ENCODE results near the gene GJA10.

The GJA10 gene

DNA sequence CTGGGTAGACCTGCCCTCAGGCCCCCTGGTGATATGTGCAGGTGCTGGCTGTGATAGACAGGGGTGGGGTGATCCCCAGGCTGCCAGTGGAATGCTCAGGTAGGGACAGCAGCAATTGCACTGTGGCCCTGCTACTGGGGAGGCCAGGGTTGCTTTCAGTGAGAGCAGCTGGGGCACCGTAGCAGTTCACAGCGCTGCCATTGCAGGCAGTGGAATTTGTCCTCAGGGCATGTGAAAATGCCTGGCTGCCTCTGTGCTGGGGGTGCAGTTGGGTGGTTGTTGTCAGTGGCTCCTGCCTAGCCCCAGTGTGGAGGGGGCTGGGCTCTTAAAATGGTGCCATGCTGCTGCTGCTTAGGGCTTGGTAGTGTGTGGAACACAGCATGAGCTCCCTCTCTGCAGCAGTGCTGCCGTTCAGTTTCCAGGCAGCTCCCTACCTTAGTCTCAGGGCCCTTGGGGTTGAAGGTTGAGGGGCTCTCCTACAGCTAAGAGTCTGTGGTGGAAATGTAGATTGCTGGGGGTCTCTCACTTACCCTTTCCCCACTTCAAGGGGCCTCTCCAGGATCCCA, 23.6 kb downstream of the GJA10 start:
- no peak for DNase-seq

DNA sequence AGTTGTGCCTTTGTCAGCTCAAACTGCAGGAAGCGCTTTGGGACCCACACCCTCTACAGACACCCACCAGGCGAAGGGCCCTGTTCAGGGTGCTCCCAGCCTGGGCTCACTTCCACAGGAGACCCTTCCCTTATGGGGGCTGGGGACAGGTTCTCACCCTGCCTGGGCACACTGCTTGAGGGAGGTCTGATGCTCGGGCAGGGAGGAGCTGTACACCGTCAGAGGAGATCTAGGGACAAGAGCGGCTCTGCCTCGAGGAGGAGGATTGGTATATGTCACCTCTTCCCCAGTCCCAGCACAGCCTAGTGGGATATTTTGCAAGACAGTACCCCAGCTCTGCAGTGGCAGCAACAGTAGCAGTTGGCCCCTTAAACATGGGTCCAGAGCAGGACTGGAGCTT, 26.9 kb downstream of the GJA10 start:
- no peak for DNase-seq

DNA sequence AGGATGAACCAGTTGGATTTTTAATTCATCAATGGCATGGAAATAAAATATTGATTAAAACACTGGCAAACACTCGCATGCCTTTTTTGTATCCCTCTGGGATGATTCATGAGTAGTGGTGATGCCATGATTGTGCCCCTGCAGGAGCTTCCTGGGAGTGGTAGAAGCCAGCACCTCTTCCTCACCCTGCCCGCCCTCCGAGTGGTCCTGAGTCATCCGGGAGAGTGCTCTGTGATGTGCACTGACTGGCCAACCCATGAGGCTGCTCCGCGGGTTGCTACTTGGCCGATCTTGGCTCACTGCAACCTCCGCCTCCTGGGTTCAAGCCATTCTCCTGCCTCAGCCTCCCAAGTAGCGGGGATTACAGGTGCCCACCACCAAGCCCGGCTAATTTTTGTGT, 27.4 kb downstream of the GJA10 start:
- DNase-seq: no peak

DNA sequence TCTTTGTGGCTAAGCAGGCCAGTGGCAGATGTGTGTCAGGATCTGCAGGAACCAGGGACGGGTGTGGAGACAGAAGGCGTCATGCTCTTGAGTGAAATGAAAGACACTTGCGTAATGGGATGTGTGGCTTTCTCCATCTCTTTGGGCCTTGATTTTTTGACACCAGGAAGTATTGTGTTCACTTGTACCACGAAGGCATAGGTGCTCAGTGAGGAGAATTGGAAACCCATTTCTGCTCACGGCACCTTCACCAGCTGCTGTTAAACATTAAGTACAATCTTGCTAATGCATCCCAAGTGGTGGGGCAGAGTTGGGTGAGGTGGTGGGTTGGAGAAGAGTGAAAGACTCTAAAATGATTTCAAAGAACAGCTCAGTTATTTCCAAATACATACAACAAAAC, 30.0 kb downstream of the GJA10 start:
- no peak for DNase-seq

DNA sequence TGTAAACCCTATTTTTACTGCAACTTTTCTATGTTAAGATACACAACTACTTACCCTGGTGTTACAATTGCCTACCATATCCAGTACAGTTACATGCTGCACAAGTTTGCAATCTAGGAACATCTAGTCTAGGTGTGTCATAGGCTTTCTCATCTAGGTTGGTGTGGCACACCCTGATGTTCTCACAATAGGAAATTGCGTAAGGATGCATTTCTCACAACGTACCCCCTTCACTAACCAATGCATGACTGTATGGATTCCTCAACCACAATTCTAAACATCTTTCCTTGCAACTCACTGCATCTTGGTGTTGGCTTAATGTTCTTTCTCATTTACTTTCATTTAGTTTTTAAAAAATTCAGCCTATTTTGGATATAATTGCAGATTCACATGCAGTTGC, 31.6 kb downstream of the GJA10 start:
- DNase-seq: no peak

DNA sequence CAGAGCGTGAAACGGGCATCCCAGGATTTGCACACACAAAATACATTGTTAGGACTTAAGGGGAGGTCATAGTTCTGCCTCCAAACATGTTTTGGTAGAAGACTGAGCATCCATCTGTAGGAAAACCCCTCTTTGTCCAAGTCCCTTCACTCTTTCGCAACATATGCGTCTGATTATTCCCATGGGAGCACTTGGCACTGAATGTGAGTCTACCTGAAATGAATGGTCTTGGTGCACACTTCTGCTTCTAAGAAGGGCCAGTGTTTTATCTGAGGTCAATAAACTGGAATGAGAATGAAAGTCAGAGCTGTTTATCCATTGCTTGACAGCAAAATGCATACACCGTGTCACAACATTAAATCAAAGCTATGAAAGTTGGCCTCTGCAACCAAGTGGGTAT, 33.0 kb downstream of the GJA10 start:
- no peak for DNase-seq

DNA sequence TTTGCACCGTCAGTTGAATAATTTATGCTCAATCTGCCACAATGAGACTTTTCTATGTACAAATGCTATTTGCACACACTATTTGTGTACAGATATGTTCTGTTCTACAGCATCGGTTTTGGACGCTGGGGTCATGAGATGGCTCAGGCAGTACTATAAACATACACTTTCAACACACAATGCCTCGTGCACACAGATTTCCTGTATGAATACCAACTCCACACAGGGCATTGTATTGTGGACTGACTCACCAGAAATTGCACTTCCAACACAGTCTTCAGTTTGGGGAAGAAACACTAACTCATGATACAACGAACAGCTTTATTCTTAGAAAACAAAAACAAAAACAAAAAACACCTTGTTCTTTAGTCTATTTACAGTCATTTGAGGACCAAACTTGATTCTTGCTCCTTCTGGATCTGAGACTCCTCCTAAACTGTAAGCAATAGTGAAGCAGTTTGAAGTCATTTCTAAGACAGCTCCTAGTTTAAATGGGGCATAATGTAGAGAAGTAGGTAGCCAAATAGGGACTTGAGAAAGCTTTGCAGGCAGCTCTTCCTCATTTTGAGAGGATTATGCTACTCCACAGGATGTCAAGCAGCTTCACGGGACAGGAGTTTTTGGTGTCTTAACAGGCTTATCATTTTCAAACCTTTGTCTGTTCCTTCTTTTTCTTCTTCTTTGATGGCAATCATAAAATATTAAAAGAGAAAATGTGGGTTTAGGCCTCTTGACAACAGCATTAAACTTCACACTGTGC, 33.7 kb downstream of the GJA10 start:
- no peak for DNase-seq

DNA sequence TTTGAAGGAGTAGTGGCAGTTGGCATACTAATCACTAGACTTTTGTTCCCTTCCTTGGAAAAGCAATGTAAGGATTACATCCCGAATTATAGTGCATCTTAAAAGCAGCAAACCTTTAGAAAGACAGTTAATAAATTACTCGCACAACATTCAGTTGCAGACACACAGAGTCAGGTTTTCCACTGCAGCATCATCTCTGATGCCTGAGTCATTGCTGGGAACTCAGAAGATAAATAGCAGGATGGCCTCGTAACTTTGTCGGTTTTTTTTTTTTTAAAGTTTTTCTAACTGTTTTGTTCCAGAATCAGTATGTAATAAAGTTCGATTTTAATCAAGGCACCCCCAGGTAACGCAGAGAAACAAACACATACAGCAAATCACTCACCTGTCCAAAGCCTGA, 34.3 kb downstream of the GJA10 start:
- no peak for DNase-seq

DNA sequence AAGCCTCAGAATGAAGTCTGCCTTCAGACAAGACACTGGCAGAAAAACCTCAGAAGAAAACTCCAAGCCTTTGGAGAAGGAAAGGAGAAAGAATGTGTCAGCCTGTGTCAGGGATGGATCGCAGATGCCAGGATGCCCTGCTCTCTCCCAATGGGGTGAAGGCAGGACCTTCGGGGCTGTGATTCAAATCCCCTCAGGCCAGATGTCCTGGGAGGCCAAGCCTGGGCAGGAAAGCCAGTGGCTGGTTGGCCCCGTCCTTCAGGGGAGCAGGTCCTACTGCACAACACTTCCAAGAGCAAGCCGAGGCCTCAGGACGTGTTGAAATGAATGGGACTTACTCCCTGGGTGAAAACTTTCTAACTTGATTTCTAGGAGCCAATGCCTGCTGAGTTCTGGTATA, 36.5 kb downstream of the GJA10 start:
- DNase-seq: no peak

DNA sequence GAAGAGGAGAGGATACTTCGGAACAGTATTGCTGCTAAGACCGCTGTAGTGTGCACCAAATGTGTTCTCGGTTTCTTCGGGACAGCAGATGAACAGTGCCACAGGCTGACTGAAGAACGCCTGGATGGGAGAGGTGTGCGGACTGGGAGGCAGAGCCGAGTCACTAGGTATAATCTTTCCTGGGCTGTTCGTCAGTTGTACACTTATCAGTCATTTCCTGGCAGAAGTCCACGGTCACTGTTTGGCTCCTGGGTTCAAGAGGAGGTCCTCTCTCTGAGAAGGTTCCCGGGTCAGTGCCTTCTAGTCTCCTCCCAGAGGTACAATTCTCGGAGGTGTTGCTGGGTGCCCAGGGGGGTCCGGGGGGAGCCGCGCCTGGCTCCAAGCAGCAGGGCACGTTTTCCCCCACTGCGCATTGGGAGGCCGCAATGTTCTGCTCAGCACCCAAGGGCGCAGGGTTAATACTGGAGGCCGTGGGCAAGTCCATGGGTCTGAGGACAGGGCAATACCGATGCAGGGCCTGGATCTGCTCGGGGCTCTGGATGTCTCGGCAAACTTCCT, 38.1 kb downstream of the GJA10 start:
- DNase-seq: no peak

DNA sequence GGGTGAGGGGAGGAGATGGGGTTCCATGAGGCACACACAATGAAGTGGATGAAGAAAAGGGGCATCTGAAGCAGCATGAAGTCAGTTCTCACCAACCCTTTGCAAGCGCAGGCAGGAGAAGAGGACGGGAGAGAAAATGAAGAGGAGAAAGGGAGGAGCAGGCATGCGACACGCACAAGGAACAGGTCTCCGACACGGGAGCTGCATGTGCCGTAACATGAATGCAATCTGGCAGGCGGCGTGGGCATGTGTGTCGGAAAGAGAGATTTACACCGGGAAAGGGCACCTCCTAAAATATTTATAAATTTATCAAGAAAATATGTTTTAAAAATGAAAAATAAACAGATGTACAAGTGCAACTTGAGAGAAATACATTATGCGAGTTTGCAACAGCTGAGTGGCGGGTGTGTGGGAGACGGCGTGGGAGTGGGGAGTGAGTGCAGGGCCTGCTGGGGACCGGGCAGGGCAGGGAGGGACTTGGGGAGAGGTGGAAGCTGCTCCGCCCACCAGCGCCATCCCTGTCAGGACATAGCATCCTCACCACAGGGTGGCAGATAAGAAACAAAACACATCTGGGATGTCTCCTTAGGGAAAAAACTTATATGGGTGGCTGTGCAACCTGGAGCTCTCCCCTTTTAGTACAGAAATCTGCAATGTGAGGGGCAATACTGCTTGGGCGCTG, 40.6 kb downstream of the GJA10 start:
- no peak for DNase-seq

DNA sequence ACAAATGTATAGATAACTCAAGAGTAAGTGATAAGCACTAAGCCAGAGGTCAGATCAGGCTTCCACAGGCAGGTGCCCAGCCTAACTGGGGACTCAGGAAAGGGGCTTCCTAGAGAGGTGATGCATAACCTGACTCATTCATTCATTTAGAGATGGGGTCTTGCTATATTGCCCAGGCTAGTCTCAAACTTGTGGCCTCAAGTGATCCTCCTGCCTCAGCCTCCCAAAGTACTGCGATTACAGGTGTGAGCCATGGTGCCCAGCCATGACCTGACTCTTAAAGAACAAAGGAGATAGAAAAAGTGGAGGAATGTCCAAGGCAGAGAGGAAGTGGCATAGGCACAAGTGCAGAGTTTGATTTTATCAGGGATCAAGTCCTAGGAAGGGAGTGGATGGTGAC, 41.9 kb downstream of the GJA10 start:
- DNase-seq: no peak

DNA sequence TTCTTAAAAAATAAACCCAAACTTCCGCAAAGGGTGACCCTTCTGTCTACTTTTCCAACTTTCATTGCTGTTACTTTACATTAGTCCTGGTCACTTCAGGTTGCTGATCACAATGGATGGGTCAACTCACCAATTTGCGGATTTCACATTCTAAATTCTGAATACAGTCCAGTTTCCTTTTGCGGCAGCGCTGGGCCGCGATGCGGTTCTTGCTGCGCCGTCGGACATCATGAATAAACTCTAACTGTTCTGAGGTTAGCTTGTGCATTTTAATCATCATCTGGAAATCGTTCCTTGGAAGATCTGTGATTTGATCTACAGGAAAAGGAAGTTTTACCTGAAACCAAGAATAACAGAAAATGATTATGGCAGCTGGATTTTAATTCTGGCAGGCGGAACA, 43.7 kb downstream of the GJA10 start:
- no peak for DNase-seq

DNA sequence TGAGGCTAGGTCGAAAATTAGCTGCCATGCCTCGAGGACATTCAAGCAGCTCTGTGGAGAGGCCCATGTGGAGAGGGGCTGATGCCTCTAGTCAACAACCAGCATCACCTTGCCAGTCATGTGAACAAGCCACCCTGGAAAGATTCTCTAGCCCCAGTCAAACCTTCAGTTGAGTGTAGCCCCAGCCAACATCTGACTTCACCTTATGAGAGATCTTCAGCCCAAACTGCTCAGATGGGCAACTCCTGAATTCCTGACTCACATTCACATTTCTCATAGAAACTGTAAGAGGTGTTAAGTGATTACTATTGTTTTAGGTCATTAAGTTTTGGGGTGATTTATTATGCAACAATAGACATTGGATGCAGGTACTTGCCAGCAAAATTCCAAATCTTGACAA, 44.9 kb downstream of the GJA10 start:
- DNase-seq: no peak

DNA sequence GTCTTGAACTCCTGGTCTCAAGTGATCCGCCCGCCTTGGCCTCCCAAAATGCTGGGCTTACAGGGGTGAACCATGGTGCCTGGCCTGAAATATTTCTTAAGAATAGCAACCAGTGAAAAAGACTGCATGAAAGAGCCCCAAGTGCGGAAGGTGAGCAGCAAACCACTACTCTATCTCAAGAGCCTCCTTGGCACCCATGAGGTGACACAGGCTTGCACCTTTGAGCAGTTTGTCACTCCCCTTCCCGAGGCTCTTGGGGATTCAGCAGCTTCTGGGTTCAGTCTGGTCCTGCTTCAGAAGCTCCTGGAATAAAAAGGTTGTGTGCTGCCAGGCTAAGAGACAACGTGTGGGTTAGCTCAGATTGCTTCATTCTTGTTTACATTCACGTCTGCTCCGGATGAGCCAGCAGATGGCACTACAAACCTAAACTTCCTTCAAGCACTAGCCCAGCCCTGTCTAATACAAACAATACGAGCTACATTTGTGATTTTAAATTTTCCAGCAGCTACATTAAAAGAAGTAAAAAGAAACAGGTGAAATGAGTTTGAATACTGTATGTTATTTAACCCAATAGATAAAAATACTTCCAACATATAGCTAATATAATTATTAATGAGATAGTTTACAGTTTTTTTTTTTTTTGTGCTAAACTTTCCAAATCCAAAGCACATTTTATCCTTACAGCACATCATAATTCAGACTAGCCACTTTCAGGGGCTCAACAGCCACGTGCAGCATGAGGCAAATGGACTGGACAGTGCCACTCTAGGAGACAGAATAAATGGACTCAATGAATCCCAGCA, 46.2 kb downstream of the GJA10 start:
- DNase-seq: peak; percentile 76

DNA sequence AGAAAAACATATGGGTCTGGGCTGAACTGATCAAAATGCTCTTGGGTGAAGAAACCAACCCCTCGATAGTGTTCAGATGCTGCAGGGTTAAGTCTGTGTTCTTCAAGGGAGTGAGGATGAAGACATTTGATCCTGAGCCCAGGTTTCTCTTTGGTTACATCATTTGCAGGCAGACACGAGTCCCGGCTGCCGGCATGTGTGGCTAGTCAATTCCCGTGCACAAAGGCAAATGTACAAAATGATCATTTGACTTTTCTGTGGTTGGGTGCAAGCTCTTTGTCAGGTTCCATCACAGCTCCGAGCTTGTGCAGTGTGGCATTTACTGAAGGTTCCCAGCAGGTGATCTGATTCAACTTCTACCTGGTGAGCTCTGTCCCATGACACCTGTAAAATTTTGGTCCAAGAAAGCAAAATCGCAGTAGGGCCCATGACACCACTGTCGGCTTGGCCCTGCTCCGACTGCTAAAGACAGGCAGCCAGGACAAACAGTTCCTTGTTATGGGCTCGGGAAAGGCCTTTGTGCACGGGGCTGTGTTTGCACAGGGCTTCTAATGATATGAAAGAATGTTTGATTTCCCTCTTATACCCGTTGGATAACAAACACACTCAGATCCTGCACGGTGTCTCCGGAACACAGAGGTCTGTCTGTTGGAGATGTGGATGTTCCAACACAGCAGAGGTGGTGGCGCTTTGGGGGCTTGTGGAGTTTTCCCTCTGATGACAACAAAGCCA, 46.9 kb downstream of the GJA10 start:
- no peak for DNase-seq

DNA sequence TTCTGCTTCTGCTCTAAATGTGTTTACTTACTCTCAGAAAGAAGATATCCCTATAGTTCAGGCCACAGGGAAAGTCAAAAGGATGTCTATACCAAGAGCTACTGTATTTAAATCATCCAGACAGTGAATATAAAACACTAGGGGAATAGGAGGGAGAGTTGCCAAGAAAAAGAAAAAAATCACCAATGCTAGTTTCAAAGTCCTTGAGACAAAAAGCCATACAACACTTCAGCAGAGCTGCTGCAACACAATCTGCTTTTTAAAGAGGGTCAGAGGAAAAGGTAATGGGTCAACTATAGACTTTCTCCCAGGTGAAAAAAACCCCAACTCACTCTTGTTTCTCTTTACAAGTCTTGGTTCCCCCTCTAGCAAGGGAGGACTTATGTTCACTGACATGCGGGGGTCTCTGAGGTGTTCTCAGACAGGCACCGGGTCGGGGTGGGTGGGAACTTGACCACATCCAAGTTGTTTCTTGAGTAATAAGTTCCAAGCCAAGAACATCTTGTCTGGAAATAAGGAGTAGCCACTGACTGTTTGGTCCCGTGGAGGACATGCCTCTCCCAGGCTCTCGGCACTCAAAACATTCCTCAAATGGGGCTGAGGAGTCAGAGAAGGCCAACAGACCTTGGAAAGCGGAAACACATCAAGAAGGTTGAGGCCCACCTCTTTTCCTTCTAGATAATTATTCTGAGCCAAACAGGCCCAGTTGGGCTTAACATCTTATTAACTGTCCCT, 47.7 kb downstream of the GJA10 start:
- no peak for DNase-seq

DNA sequence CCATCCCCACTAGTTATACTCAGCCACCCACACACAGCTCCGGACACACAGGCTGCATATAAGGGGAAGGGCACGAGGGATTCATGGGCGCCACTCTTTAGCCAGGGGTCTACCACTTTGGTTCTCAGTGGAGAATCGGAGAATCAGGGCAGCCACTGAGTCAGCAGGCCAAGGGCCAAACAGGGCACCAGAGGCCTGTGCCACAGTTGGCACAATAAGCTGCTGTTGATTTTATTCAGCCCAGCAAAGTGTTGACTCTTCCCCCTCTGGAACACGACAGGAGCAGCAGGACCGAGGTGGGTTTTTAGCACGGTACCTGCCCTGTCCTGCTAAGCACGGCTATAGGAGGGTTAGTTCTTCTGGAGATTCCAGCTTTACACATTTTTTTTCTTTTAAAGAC, 48.3 kb downstream of the GJA10 start:
- DNase-seq: no peak

DNA sequence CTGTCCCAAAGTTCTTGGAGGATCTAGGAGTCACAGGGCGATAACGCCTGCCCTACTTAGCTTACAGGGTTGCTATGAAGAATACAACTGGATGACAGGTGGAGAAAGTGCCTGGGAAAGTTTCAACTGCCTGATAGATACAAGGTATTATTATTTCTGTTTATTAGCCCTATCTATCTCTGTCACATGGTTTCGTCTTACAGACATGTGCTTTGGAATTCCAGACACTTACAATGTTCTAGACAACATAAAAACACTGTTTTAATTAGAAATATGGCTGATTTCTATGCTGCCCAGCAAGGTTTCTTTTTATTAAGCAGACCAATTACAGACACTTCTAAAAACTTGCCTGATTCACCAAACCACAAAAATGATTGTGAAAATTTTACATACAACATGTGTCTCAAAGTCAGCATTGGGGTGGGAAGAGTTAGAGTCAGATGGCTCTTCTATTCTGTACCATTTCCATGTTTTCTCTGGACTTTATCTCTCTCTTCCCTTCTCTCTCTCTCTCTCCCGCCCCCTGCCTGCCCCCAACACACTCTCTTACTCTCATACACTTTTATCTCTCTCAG, 50.0 kb downstream of the GJA10 start:
- no peak for DNase-seq

DNA sequence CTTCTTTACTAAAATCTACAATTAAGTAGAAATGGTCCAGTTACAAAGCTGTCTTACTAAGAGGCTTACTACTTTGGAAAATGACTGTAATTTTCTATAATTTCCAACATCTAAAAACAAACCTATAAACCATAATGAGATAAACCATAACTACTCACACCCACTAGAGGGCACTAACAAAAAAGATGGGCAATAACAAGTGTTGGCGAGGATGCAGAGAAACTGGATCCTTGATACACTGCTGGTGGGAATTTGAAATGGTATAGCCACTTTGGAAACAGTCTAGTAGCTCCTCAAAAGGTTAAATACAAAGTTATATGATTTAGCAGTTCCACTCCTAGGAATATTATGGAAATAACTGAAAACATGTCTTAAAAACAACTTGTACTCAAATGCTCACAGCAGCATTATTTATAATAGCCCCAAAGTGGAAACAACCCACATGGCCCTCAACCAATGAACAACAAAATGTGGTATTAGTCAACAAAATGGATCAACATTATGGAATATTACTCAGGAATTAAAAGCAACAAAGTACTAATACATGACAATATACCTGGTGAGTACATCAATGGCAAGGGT, 50.6 kb downstream of the GJA10 start:
- DNase-seq: no peak
